Measurements from ENCODE around the gene SNX32.

GRCh38 chr11:65899356-65900124 is 65.8 kb downstream of the SNX32 start:
- no peak for TF ChIP-seq CTCF (IDR thresholded peaks at IDR 0.05)
- no peak for TF ChIP-seq POLR2A (IDR thresholded peaks at IDR 0.05)
- no peak for TF ChIP-seq POLR2AphosphoS5 (IDR thresholded peaks at IDR 0.05)
